H9 (cell line): ENCODE measurements around the gene PDPK1. TPM values are rescaled to one million over a fixed set of nuclear protein-coding genes. Genes with fewer than 3 reads are reported as not detected.

ENCODE experiments used
- DNase-seq: peaks from one replicate; pipeline ENCODE4 v3.0.0-alpha.2; 2017
- H2AFZ ChIP-seq: one replicate; pipeline ENCODE4 v1.6.1; 2013; ENCODE audit warnings: mild to moderate bottlenecking, low read length, control low read depth, moderate library complexity
- H2AK5ac ChIP-seq: 2 replicates; pipeline ENCODE4 v1.6.1; 2013; ENCODE audit warnings: low read length, control low read depth, mixed read lengths; ENCODE audit not compliant: insufficient read length
- H2BK120ac ChIP-seq: one replicate; pipeline ENCODE4 v1.6.1; 2013; ENCODE audit warnings: low read depth, mild to moderate bottlenecking, low read length, control low read depth, inconsistent platforms; ENCODE audit not compliant: poor library complexity, severe bottlenecking
- H2BK12ac ChIP-seq: 2 replicates; pipeline ENCODE4 v1.6.1; 2013; ENCODE audit warnings: low read length, control low read depth, mixed read lengths, low read depth; ENCODE audit not compliant: insufficient read length
- H2BK15ac ChIP-seq: 2 replicates; pipeline ENCODE4 v1.6.1; 2013; ENCODE audit warnings: low read depth, low read length, control low read depth
- H2BK20ac ChIP-seq: one replicate; pipeline ENCODE4 v1.6.1; 2013; ENCODE audit warnings: low read depth, mild to moderate bottlenecking, low read length, control low read depth, inconsistent platforms; ENCODE audit not compliant: poor library complexity, severe bottlenecking
- H2BK5ac ChIP-seq: 2 replicates; pipeline ENCODE4 v1.6.1; 2013; ENCODE audit warnings: low read length, control low read depth, mixed read lengths; ENCODE audit not compliant: insufficient read length
- H3K14ac ChIP-seq: 2 replicates; pipeline ENCODE4 v1.6.1; 2013; ENCODE audit warnings: low read length, control low read depth; ENCODE audit not compliant: insufficient read depth
- H3K18ac ChIP-seq: 2 replicates; pipeline ENCODE4 v1.6.1; 2013; ENCODE audit warnings: low read depth, mild to moderate bottlenecking, mixed read lengths, low read length, control low read depth; ENCODE audit not compliant: insufficient read length
- H3K23ac ChIP-seq: 2 replicates; pipeline ENCODE4 v1.6.1; 2013; ENCODE audit warnings: low read length, control low read depth, mixed read lengths, low read depth; ENCODE audit not compliant: insufficient read length
- H3K23me2 ChIP-seq: 2 replicates; pipeline ENCODE4 v1.6.1; 2013; ENCODE audit warnings: low read depth, mild to moderate bottlenecking, mixed read lengths, low read length, control low read depth; ENCODE audit not compliant: insufficient read length, poor library complexity, severe bottlenecking
- H3K27ac ChIP-seq: 2 replicates; pipeline ENCODE4 v1.5.1; 2013; ENCODE audit warnings: low read length, control low read depth, mixed read lengths, low read depth; ENCODE audit not compliant: insufficient read length
- H3K27me3 ChIP-seq: 2 replicates; pipeline ENCODE4 v1.6.1; 2013; ENCODE audit warnings: low read length, control low read depth, inconsistent platforms; ENCODE audit not compliant: insufficient read depth
- H3K4ac ChIP-seq: 2 replicates; pipeline ENCODE4 v1.6.1; 2013; ENCODE audit warnings: low read depth, mild to moderate bottlenecking, control low read depth, inconsistent platforms, low read length, moderate library complexity
- H3K4me1 ChIP-seq: 2 replicates; pipeline ENCODE4 v1.6.1; 2013; ENCODE audit warnings: low read length, control low read depth, inconsistent platforms; ENCODE audit not compliant: insufficient read depth
- H3K4me2 ChIP-seq: 2 replicates; pipeline ENCODE4 v1.6.1; 2013; ENCODE audit warnings: low read length, control low read depth, mixed read lengths; ENCODE audit not compliant: insufficient read length, insufficient read depth
- H3K56ac ChIP-seq: 2 replicates; pipeline ENCODE4 v1.6.1; 2013; ENCODE audit warnings: low read depth, mild to moderate bottlenecking, mixed read lengths, low read length, control low read depth; ENCODE audit not compliant: insufficient read length
- H3K79me1 ChIP-seq: 2 replicates; pipeline ENCODE4 v1.6.1; 2013; ENCODE audit warnings: low read depth, mild to moderate bottlenecking, moderate library complexity, low read length, control low read depth, inconsistent platforms; ENCODE audit not compliant: insufficient read depth, poor library complexity, severe bottlenecking
- H3K79me2 ChIP-seq: 2 replicates; pipeline ENCODE4 v1.6.1; 2013; ENCODE audit warnings: low read length, control low read depth, inconsistent platforms; ENCODE audit not compliant: insufficient read depth
- H3K9ac ChIP-seq: 2 replicates; pipeline ENCODE4 v1.6.1; 2013; ENCODE audit warnings: low read length, control low read depth, mixed read lengths; ENCODE audit not compliant: insufficient read length; ENCODE audit errors: extremely low read depth
- H3K9me3 ChIP-seq: one replicate; pipeline ENCODE4 v1.6.1; 2013; ENCODE audit warnings: low read depth, low read length, inconsistent platforms; ENCODE audit not compliant: control insufficient read depth
- H3T11ph ChIP-seq: one replicate; pipeline ENCODE4 v1.6.1; 2013; ENCODE audit warnings: mild to moderate bottlenecking, low read length, control low read depth, inconsistent platforms
- H4K20me1 ChIP-seq: one replicate; pipeline ENCODE4 v1.6.1; 2013; ENCODE audit not compliant: control insufficient read depth, insufficient read length, insufficient read depth
- H4K5ac ChIP-seq: 2 replicates; pipeline ENCODE4 v1.6.1; 2013; ENCODE audit warnings: low read depth, mild to moderate bottlenecking, mixed read lengths, low read length, control low read depth; ENCODE audit not compliant: insufficient read length
- H4K8ac ChIP-seq: replicated peaks from 2 replicates; pipeline ENCODE4 v1.6.1; 2013; ENCODE audit warnings: low read length, control low read depth, mixed read lengths, low read depth; ENCODE audit not compliant: insufficient read length
- H4K91ac ChIP-seq: 2 replicates; pipeline ENCODE4 v1.6.1; 2013; ENCODE audit warnings: low read depth, mild to moderate bottlenecking, moderate library complexity, mixed read lengths, low read length, control low read depth; ENCODE audit not compliant: insufficient read length
- H3K27ac Mint-ChIP-seq, 3 experiments: 2 replicates in 2 of 3; 3 replicates in 1 of 3; pipeline ENCODE4 v1.8.0; 2020 to 2021; ENCODE audit warnings: mixed read lengths in 3 of 3, mild to moderate bottlenecking in 1 of 3, moderate library complexity in 1 of 3
- H3K27me3 Mint-ChIP-seq: 2 replicates; pipeline ENCODE4 v1.8.0; 2021; ENCODE audit warnings: low read depth, mild to moderate bottlenecking, moderate library complexity, mixed read lengths
- H3K36me3 Mint-ChIP-seq, 3 experiments: 2 replicates in 2 of 3; 3 replicates in 1 of 3; pipeline ENCODE4 v1.8.0; 2020 to 2021; ENCODE audit warnings: low read depth in 3 of 3, mixed read lengths in 3 of 3; ENCODE audit not compliant: insufficient read depth in 1 of 3
- H3K4me1 Mint-ChIP-seq, 2 experiments: 2 replicates each; pipeline ENCODE4 v1.8.0; 2020; ENCODE audit warnings: mixed read lengths in 2 of 2
- H3K4me3 Mint-ChIP-seq, 2 experiments: 2 replicates in 1 of 2; 3 replicates in 1 of 2; pipeline ENCODE4 v1.8.0; 2020 to 2021; ENCODE audit warnings: mild to moderate bottlenecking in 2 of 2, mixed read lengths in 2 of 2, moderate library complexity in 1 of 2
- H3K9me3 Mint-ChIP-seq, 2 experiments: 2 replicates in 1 of 2; 3 replicates in 1 of 2; pipeline ENCODE4 v1.8.0; 2020; ENCODE audit warnings: mild to moderate bottlenecking in 2 of 2, mixed read lengths in 2 of 2, moderate library complexity in 1 of 2
- CTCF ChIP-seq: fragments of 200-600 bp; sonication (generic); conservative IDR thresholded peaks from 3 replicates; pipeline ENCODE4 v1.8.0; 2021; ENCODE audit warnings: antibody characterized with exemption, mild to moderate bottlenecking
- WGBS: extraction: QIAGEN DNeasy Blood & Tissue Kit; methylation state at CpG from one replicate; pipeline ENCODE4 v1.1.7; 2013; ENCODE audit warnings: missing lambda C conversion rate, low lambda C conversion rate, mixed read lengths; ENCODE audit not compliant: insufficient read length; ENCODE audit errors: extremely low coverage; 5-methylcytosine and 5-hydroxymethylcytosine counted together
- total RNA-seq: library from RNA; stranded (reverse); gene quantifications from 2 replicates; pipeline ENCODE4 v1.2.1, GENCODE V29; 2021

Gene PDPK1
- total RNA-seq, 1 experiment from 2014 or later: 32.8 TPM

- Histone ChIP-seq H3K9ac (no peak overlapping the region), H4K8ac (no peak overlapping the region), H2BK120ac (no peak overlapping the region), H3K4me2 (no peak overlapping the region), H3K23me2 (peaks cover 3% of the 10 kb centered on the region), H3K14ac (no peak overlapping the region), H2BK12ac (no peak overlapping the region), H3K79me2 (no peaks in the 10 kb centered on the region), H3K4me1 (no peaks in the 10 kb centered on the region), H3K27me3 (no peaks in the 10 kb centered on the region), H3K27ac (no peak overlapping the region), H3K9me3 (no peaks in the 10 kb centered on the region), H2BK5ac (no peak overlapping the region), H2BK20ac (no peak overlapping the region), H3K18ac (no peak overlapping the region), H4K5ac (no peak overlapping the region), H4K91ac (no peak overlapping the region), H3K23ac (no peak overlapping the region), H3K79me1 (no peaks in the 10 kb centered on the region), H2AK5ac (no peak overlapping the region), H3K4ac (no peak overlapping the region), H2BK15ac (no peak overlapping the region), H4K20me1 (no peaks in the 10 kb centered on the region), H3T11ph (no peak overlapping the region), H2AFZ (no peak overlapping the region), H3K56ac (no peak overlapping the region)
- peaks cover 5 to 47% (median 20%) of the 10 kb centered on the region in 3 experiments; a peak in 6 of 7 replicates for H3K36me3 Mint-ChIP-seq
- no peak for TF ChIP-seq CTCF
- H3K27me3 Mint-ChIP-seq: no peaks in the 10 kb centered on the region
- no peak for DNase-seq
- WGBS: no CpG with 5 or more reads among the region's 12 CpGs
- no peak overlapping the region for H3K4me3 Mint-ChIP-seq
- H3K9me3 Mint-ChIP-seq: no peaks in the 10 kb centered on the region
- H3K4me1 Mint-ChIP-seq: peaks cover 4 to 8% of the 10 kb centered on the region in 2 experiments
- H3K27ac Mint-ChIP-seq: no peak overlapping the region; a peak in 1 of 7 replicates
Observed at GRCh38 chr16:2527071-2527783, 10.6 kb upstream of the PDPK1 start.
